ENCODE data around the gene KCNB1.

KCNB1 gene

DNA sequence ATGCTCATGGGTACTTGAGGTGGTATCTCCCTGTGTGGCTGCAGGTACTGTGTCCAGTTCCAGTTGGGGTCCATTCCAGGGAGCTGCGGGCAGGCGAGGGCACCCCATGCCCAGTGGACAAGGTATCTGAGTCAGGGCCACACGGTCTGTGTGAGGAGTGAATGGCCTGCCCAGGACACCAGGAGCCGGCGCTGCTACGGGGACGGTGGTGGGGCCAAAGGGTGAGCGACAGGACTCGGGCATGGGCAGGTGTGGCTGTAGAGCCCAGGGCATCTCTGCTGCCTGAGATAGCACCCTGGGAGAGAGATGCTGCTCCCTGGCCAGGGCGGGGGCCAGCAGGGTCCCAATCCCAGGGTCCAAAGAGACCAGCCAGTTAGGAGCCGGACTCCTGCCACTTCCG lies 147.0 kb downstream of the KCNB1 start:
- DNase-seq (ENCODE audit: extremely low spot score): no peak
- TF ChIP-seq, protein P1, sequence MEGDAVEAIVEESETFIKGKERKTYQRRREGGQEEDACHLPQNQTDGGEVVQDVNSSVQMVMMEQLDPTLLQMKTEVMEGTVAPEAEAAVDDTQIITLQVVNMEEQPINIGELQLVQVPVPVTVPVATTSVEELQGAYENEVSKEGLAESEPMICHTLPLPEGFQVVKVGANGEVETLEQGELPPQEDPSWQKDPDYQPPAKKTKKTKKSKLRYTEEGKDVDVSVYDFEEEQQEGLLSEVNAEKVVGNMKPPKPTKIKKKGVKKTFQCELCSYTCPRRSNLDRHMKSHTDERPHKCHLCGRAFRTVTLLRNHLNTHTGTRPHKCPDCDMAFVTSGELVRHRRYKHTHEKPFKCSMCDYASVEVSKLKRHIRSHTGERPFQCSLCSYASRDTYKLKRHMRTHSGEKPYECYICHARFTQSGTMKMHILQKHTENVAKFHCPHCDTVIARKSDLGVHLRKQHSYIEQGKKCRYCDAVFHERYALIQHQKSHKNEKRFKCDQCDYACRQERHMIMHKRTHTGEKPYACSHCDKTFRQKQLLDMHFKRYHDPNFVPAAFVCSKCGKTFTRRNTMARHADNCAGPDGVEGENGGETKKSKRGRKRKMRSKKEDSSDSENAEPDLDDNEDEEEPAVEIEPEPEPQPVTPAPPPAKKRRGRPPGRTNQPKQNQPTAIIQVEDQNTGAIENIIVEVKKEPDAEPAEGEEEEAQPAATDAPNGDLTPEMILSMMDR (IDR thresholded peaks at IDR 0.05; ENCODE audit: control extremely low read depth, extremely low read depth, low read depth, missing control alignments): no peak
- CTCF ChIA-PET: interaction anchor here (0.9 to 3.3 kb wide), 16 partner anchors 9 to 736 kb away, joined by 3 to 28 read pairs (median 4); no protein-coding TSS in a partner anchor
- POLR2A ChIA-PET: no interaction called here

DNA sequence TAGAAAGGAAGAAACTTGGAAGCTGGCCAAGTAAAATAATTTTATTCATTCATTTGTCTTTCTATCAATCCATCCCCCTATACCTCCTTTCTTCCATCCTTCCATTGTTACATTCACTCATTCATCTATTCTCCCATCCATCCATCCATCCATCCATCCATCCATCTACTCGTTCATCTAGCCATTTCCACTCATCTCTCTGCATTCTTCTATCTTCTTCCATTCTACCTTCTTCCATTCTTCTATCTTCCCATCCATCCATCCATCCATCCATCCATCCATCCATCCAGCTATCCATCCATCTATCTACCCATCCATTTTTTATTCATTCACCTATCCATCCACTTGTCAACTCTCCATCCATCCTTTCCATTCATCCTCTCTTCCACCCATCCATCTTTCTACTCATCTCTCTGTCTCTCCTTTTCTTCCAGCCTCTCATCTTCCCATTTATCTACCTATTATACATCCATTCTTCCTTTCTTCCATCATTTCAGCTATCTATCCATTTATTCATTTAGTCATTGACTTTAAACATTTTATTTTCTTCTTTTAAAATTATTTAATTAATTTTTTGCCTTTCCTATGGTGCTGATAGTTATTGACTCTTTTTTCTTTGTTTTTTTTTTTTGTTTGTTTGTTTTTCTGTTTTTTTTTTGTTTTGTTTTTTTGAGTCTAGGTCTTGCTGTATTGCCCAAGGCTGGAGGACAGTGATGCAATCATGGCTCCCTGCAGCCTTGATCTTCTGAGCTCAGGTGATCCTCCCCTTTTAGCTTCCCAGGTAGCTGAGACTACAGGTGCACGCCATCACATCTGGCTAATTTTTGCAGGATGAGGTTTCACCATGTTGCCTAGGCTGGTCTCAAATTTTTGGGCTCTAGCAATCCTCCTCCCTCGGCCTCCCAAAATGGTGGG lies 151.5 kb downstream of the KCNB1 start:
- POLR2A ChIA-PET: no interaction called here
- no peak for DNase-seq (ENCODE audit: extremely low spot score)
- CTCF ChIA-PET: interaction anchor here (1.4 to 2.1 kb wide), 9 partner anchors 8 to 740 kb away, joined by 3 to 12 read pairs (median 4); no protein-coding TSS in a partner anchor
- TF ChIP-seq, protein P1 (IDR thresholded peaks at IDR 0.05; ENCODE audit: control extremely low read depth, extremely low read depth, low read depth, missing control alignments): no peak

DNA sequence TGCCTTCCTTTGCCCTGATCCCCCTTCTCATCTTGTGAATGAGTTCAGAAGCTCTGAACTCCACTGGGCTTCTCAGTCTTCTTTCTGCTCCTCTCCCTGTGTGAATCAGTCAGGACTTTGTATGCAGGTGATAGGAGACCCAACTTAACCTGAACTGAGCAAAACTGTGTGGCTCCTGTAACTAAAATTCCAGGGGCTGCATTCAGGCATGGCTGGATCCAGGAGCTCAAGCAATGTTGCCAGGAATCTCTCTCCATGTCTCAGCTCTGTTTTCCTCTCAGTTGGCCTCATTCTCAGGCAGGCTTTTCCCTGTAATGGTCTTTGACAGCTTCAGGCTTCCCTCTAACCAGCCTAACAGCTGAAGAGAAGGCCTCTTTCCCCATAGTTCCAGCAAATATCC lies 153.7 kb downstream of the KCNB1 start:
- ChIA-PET POLR2A (no interaction called here), CTCF (interaction anchor here (0.8 to 2.3 kb wide), 4 partner anchors 19 to 282 kb away, joined by 3 to 9 read pairs (median 4); no protein-coding TSS in a partner anchor)
- TF ChIP-seq, protein P1 (IDR thresholded peaks at IDR 0.05; ENCODE audit: control extremely low read depth, extremely low read depth, low read depth, missing control alignments): no peak
- no peak for DNase-seq (ENCODE audit: extremely low spot score)

DNA sequence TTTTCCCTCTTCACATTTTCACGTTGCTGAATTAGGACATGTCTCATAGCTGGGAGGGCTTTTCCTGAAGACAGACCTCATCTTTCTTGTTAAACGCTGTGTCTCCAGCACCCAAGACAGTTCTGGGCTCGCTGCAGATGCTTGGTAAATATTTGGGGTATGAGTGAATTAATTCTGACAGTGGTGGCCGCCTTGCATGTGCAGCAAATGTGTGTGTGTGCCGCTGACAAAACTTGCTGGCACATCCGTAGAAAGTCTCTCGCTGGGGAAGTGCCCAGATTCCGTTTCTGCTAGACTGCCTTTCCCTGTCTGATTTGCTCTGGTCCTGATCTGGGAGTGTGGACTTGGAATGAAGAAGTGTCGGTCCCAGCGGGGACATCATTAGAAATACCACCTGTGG lies 156.4 kb downstream of the KCNB1 start:
- CTCF ChIA-PET: no interaction called here
- POLR2A ChIA-PET: no interaction called here

DNA sequence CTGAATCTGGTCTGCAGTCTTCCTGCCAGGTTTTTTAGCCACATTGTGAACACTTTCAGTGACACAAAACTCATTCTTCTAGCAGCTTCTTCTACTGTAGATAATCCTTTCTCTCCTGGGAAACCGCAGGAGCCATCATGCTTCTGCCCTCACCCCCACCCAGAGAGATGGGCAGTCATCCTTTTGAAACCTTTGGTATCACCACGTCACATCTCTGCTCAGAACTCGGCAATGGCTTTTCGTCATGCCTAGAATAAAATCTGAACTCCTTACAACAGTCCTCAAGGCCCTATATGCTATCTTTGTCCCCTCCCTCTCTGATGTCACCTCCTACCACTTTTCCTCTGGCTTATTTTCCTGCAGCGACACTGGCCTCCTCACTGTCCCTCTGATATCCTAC lies 158.2 kb downstream of the KCNB1 start:
- DNase-seq (ENCODE audit: extremely low spot score): no peak
- POLR2A ChIA-PET: no interaction called here
- TF ChIP-seq, protein P1 (IDR thresholded peaks at IDR 0.05; ENCODE audit: control extremely low read depth, extremely low read depth, low read depth, missing control alignments): no peak
- CTCF ChIA-PET: interaction anchor here (0.6 to 2.4 kb wide), 4 partner anchors 62 to 259 kb away, joined by 3 to 10 read pairs (median 3); no protein-coding TSS in a partner anchor

More for the DNA sequence above, 156.4 kb downstream of the KCNB1 start:
- TF ChIP-seq, protein P1 (IDR thresholded peaks at IDR 0.05; ENCODE audit: control extremely low read depth, extremely low read depth, low read depth, missing control alignments): no peak
- no peak for DNase-seq (ENCODE audit: extremely low spot score)

DNA sequence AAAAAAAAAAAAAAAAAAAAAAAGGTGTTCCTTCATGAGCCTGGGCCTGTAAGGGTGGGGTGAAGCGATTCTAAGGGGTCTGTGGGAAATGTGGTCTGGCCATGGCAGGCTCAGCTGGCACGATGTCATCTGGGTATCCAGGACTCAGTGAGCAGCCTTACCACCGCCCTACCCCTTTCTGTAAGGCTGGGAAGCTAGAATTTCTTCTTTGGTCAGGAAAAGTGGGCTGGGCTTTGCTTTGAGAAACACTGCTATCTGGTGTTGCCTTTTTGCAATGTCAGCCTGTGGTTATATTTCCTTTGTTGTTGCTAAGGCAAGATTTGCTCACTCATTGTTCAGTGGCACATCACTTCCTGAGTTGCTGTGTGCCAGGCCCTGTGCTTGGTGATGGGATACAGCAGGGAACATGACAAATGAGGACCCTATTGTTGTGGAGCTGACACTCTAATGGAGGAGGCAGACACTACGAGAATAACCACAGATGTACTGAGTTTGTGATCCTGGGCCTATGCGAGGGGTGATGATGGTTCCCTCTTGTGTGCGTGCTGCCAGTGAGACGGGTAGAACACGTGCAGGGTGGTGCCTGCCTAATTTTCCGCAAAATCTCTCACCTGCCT lies 158.7 kb downstream of the KCNB1 start:
- peak; percentile 36 for DNase-seq (ENCODE audit: extremely low spot score)
- ChIA-PET POLR2A (no interaction called here), CTCF (interaction anchor here (0.6 to 2.4 kb wide), 6 partner anchors 8 to 259 kb away, joined by 3 to 10 read pairs (median 4); no protein-coding TSS in a partner anchor)
- TF ChIP-seq, protein P1 (IDR thresholded peaks at IDR 0.05; ENCODE audit: control extremely low read depth, extremely low read depth, low read depth, missing control alignments): peak; percentile 53
